22Rv1 (cell line): ENCODE measurements around the gene EHHADH.

Experiments
- CTCF ChIP-seq: fragments of 450-650 bp; IDR thresholded peaks from 2 replicates; pipeline ENCODE4 v1.5.1; 2017; ENCODE audit warnings: mild to moderate bottlenecking
- ZFX ChIP-seq: fragments of 450-650 bp; IDR thresholded peaks from 2 replicates; pipeline ENCODE4 v1.6.1; 2017; ENCODE audit warnings: antibody characterized with exemption, borderline replicate concordance

GRCh38 chr3:185264849-185265553, 11.2 kb upstream of the EHHADH start:
- no peak for TF ChIP-seq CTCF
- no peak for TF ChIP-seq ZFX
